Activated CD4-positive, alpha-beta T cell treated with anti-CD3 and anti-CD28 coated beads, Interleukin-2, amount 50 U/mL, for 4 hours (primary cell): ENCODE data around the gene SNX33.
"Not testable (repeated sequence)": the region's sequence is repeated elsewhere in the genome, so short reads cannot be mapped to it uniquely, and the experiment has no call there.

Source experiments
- DNase-seq, 2 experiments: peaks; one replicate each; pipeline ENCODE4 v3.0.0-alpha.2; 2020

SNX33 gene

DNA sequence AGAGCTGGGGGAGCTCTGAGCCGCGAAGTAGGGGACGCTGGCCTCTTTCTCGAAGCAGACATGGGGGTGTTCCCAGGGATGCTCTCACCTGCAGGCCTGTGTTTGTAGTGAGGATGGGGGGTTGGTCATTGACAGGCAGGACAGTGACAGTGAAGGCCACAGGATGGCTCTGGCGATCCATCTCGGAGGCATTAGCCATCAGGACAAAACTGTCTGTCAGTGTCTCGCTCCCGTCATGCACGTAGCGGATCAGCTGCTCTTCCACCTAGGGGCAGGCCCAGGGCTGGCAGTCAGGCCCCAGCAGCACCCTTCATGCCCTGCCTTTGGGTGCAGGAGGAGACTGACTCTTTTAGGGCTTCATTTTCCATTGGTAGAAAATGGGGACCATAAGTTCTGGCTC lies 36.9 kb downstream of the SNX33 start:
- no peak for DNase-seq

DNA sequence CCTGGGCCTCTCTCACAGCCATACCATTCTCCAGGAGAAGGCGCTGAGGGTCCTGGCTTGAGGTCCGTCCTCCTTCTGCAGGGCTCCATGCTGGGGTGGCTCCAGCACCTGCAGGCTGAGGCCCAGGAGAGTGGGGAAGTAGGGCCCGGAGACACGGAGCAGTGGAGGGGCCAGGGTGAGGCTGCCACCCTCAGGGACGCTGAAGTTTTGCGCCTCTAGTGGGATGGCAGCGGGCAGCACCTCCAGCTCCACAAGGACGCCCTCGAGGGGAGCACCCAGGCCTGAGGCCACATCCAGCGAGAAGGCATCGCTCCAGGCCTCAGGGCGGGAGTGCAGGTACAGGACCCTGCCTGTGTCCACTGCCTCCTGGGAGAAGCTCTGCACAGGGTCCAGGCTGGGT lies 37.5 kb downstream of the SNX33 start:
- DNase-seq, result no peak

DNA sequence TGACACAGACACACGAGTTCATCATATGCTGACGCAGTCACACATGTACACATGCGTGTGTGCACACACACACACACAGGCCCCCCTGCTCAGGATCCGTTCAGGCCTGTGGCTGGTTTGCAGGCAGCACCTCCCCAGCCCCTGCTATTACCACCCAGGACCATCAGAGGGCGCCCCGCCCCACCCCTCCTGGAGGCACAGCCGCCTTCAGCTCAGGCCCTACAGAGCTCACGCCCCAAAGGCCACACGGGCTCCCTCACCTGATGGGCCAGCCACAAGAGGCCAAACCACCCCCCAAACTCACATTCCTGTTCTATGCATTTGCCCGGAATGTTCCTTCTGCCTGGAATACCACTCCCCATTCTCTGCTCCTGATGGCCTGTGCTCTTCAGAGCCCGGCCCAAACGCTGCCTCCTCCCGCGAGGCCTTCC lies 38.5 kb downstream of the SNX33 start:
- DNase-seq, result peak; percentile 68 to 75

DNA sequence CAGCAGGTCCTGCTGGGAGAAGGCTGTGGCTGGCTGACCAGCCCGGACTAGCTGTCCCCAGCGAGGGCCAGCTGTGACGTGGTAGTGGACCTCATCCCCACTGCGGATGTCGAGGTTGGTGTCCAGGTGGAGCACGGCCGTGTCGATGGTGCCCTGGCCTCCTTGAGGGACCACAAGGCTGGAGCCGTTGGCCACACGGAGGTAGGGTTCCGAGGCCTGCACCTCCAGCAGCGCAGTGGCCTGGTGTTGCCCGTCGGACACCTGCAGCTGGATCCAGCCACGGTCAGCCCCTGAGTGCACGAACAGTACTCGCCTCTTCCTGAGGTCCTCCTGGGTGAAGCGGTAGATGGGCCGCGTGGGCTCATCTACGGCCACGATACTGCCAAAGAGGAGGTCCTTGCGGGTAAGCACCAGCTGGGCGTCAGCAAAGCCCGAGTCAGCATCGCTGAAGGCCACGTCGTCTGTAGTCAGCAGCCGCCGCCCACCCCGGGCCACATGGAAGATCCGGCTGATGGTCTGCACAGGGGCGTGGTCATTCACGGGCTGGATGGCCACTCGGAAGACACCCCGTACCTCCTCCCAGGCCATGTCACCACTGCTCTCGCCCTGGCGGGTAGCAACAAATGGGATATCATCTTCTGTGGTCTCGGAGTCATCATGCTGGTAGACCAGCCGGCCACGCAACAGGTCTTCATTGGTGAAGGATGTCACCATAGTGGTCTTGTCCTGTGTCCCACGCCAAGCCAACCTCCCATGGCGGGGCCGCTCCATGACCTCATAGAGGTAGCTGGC lies 40.0 kb downstream of the SNX33 start:
- no peak for DNase-seq

DNA sequence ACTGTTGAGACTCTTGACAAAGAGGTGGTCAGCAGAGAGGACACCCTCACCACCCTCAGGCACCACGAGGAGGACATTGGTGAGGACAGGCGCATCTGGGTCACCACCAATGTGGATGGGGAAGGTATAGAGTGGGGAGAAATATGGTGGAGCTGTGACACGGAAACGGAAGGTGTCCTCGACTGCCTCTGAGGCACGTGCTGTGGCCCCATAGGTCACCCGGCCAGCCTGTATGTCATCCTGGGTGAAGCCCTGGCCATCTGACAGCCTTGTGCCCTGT lies 40.5 kb downstream of the SNX33 start:
- DNase-seq, result no peak

DNA sequence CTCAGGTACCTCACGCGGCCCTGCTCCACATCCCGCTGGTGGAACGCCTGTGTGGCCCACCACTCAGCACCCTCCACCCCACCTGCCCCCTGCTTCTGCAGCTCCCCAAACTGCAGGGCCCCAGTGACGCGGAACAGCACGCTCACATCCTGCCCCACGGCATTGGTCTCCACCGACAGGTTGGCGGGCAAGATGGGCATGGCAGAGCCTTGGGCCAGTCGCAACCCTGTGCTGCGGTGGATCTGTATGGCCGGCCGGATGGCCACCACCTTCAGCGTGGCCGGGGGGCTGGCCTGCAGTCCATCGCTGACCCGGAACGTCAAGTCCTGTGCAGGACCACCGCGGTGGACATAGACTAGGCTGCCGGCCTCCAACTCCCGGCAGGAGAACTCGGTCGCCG lies 41.1 kb downstream of the SNX33 start:
- no peak for DNase-seq

DNA sequence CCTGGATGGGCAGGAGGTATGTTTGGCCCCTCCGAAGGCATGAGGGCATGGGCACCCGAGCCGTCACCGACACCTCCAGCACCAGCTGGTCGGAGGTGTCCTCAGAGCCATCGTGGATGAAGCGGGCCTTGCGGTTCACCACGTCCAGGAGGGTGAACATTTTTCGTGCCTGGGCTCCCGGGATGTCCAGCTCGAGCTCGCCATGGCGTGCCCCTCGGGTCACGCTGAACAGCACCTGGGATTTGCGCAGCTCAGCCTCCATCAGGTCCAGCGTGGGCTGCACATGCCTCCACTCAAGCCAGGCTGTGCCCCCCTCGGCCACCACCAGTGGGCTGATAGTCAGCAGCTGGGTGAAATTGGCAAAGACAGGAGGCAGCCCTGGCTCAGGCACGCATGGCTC lies 41.7 kb downstream of the SNX33 start:
- not testable (repeated sequence) for DNase-seq

DNA sequence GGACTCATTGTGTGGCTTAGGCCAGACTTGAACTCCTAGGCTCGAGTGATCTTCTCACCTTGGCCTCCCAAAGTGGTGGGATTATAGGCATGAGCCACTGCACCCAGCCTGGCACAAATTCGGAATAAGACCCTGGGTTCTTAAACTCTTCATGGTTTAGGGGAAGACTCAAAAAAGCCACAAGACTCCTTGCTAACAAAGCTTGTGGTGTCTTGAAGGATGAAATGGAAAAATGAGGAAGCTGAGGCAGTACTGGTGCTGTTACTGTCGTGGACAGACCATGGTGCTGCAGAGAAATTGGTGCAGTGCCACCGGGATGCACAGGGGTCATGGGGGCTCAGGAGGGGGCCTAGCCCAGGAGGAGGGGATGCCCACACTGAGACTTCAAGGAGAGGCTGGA lies 44.6 kb downstream of the SNX33 start:
- DNase-seq, result not testable (repeated sequence)

DNA sequence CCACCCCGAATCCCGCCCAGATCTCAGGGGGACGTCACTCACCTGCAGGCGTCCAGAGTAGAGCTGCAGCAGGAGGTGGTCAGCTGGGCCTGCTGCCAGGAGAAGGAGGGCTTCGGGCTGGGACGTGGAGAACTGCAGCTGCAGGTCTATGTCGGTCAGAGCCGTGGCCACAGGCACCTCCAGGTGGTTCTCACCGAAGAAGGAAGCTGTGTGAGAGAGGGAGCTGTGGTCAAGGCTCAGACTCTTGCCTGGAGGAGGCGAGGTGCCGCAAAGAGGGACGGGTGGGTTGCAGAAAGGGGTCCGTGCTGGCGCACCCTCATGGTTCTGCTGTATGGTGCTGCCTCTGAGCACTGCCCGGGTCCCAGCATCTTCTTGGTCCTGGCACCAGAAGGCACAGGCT lies 45.3 kb downstream of the SNX33 start:
- DNase-seq, result not testable (repeated sequence)

DNA sequence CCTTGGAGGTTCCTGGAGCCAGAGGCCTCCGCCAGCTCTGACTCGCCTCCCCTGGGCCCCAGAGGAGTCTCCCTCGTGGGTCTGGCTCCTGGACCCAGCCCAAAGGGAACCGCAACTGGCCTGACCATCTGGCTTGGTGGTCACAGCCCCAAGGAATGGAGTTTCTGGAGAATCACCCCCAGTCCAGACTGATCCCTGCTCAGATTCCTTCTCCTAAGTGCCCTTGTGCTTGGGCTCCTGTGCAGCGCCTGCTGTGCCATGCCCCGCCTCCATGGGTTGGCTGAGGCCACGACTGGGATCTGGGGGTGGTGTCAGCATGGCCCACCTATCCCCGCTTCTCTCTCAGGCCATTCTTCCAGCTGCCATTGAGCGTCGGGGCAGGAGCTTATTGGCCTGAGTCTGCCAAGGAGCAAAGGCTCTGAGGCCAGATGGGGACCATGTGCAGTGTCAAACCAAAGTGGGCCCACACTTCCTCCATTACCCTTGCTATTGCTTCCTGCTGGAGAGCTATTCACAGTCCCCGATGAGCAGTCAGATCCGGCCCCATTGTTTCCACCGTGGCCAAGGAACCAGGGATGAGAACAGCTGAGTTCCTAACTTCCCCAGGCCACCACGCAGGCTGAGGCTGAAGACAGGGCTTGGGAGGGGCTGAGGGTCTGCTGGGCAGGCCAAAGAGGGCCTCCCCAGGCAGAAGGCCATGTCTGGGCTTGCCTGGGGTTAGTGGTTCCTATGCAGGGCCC lies 46.0 kb downstream of the SNX33 start:
- no peak for DNase-seq

DNA sequence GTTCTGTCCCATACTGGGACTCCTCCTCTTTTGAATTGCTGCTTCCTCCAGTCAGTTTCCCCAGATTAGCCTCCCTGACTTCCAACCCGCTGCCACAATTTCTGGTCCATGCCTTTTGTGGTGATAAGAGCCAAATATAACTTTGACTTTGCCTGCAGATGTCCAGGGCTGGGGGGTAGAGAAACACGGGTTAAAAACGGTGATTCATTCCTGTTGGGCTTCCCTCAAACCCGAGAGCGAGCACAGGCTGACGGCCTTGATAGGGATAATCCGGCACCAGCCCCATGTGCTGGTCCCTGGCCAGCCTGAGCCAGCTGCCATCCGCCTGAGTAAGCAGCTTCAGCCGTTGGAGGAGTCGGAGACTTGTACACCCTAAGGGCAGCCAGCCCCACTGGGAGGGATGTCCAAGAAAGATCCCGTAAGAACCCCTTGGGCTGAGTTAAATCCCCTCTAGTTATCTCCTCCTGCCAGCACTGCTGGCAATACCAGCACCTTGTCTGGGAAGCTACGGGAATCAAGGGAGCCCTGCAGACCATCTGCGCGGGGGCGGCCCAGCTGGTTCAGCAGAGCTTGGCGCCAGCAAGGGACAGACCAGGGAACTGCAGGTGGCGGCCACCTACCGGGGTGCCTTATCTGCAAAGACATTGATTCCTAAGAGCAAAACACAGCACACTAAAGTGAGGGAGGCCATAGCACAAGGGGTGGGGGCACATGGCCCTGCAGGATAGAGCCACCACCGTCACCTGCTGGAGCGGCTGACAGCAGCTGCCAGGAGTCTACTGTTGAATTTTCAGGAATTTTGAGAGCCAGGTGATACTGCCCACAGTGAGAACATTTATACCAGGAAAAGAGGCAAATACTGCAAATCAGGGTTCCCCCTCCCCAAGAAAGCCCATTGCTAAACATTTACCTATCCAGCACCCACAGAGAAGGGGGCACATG lies 46.8 kb downstream of the SNX33 start:
- DNase-seq, result no peak

DNA sequence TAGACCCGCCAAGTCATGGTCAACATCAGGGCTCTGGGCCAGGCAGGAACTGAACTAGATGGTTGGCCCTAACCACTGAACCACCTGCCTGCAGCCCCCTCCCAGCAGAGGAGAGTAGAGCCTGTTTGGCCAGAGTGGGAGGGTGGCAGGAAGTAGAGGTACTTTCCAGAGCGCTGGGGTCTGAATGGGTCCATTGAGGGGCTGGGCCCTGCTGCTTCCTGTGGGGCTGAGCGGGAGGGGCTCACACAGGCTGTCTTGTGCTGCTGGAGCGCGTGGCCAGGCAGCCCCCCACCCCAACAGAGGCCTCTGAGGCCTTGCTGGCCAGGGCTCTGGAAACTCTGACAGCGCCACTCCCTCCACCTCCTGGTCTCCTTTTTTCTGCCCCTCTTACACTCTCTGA lies 47.5 kb downstream of the SNX33 start:
- no peak for DNase-seq

DNA sequence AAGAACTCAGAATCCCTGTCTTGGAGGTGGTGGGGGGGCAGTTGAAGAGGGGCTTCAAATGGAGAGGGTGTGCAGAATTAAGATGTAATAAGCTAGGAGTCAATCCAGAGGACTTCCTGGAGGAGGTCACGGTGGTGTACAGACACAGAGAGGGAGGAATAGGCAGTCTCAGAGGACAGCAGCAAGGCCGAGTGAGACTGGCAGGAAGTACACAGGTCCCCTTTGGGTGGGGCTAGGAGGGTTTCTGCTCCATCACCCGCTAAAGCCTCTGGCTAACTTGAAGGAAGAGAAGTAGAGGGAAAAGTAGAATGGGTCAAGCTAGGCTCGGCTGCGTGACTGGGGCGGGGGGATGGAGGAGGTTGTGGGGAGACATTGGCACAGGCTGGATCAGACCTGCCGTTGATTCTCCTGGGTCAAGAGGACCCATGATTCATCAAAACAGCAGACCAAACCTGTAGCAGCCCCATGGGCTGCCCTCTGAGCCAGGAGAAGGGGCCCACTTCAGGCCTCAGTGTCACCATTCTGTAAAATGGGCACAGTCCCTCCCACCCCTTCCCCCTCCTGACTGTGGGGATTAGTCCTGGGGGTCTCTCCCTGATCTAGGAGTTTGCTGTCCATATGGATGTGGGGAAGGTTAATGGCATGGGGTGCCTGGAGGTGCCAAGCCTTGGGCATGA lies 48.1 kb downstream of the SNX33 start:
- DNase-seq, result no peak

DNA sequence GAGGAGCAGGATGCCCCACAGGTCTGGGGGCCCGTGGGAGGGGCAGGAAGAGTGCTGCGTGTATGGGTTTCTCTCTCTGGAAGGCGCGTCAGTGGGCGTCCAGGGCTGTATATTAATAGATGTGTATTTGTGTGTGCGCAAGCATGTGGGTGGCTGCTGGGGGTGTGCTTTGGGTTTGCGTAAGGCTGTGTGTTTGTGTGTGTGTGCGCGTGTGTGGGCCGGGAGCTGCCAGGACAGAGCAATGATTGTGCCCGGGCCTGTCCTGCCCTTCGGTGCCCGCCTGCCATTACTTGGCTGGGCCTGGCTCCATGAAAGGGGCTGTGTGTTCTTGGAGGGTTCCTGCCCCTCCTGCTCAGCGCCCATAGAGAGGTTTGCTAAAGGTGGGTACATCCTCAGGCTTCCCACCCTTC lies 48.6 kb downstream of the SNX33 start:
- no peak for DNase-seq

DNA sequence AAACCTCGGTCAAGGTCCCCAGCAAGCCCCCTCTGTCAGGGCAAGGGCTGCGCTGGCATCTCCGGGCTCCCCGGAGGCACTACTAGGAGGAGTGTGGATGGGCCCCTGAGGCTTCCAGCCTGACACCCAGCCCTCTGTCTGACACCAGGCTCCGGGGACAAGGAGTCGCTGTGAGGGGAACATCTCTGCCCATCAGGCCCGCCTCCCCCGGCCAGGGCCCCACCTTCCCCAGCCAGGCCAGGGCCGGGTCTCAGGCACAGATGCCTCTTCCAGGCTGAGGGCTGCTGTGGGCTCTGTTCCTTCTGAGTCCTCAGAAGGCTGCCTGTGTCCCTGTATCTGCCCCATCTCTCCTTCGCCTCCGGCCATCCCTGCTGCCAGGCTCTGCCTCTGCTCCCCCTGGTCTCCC lies 49.1 kb downstream of the SNX33 start:
- DNase-seq, result no peak

DNA sequence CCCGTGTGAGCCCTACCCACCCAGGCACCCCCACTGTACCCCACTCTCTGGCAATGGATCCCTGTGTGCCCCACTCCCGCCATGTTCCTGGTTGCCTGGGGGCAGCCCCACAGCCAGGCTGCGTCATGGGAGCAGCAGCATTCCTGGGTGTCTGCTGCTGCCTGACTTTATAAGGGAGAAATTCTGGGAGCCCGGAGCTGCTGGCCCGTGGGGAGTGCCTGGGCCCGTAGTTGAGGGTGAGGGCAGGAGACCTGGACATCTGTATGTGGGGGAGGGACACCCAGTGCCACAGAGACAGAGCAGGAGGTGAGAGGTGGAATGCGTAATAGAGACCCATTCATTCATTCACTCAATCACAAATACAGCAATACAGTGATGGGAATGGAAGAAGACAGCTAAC lies 49.8 kb downstream of the SNX33 start:
- DNase-seq, result no peak

DNA sequence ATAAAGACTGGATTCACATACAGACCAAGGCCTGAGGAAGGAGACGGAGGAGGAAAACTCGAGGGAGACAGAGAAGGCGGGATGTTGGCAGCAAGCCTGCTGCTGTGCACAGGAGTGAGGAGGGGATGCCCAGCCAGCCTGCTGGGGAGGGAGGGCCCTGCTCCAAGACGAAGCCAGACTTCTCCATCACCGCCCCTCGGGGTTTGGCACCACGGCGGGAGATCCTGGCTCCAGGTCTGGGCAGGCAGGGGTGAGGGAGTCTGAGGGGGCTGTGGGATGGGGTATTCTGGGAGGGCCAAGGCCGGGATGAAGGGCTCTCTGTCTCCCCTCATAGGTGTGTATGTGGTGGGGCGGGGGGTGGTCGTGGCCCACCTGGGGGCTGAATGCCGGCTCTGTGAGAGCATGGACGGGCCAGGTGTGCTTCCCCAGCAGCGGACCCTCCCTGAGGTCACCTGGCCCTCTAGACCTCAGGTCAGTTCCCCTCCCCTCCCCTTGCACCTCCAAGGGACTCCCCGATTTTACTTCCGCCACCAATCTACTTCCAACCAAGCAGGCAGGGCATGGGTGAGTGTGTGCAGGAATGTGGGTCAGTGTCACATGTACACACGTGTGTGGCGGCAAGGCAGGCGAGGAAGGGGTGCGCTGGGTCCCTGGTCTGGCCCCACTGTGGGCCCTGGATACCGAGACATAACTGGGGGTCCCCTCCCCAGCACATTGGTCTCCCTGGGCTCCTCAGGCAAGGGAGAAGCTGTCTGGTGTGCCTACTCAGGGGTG lies 50.4 kb downstream of the SNX33 start:
- not testable (repeated sequence) for DNase-seq

DNA sequence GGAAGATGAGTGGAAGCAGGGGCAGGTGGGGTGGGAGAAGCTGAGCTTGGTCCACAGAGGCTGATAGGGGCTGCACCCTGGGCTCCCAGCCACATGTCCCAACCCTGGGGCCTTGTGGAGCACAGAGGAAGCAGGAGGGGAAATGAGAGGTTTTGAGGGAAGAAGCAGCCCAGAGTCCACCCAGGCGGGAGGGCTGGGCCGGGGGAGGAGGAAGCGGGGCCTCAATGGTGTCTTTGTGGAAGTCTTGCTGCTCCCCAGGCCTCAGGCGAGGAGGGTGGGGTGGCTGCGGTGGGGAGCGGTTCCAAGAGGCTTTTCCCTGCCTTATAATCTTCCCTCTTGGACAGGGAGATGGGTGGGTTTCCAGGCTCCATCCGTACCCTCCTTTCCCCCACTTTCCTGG lies 51.8 kb downstream of the SNX33 start:
- DNase-seq, result not testable (repeated sequence)

DNA sequence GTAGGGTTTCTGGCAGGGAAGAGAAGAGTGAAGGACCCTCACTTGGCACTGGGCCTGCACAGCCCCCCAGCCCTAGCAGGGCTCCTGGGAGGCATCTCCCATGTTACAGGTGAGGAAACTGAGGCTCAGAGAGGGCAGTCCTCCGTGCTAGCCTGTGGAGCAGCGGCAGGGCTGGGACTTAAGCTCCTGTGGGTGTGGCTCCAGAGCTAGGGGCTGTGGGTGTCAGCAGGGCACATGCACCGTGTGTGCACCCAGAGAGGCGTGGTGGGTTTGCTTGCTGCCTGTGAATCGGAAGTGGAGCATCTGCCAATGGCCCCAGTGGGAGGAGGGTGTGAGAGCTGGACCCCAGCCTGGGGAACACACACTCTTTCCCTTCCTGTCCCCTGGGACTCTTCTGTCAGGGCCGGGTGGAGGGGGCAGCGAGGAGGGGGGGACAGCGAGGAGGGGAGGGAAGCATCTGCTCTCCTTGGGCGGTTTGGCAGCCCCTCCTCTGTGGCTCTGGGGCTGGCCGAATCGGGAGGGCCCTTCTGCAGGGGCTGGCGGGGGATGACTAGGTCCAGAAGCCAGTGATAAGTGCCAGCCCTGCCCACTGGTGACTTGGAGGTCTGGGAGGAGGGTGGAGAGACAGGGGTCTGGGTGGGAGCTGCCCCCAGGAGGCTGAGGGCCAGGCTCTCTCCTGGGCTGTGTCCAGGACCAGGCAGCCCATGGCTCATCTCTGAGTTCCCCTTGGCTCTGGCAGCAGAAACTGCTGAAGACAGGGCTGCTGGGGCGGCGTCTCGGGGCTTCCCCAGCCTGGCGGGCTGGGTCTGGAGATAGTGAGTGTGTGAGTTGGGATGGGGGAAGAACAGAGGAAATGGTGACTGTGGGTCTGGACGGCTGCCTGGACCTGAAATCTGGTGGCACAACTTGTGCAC lies 52.5 kb downstream of the SNX33 start:
- DNase-seq, result not testable (repeated sequence)

DNA sequence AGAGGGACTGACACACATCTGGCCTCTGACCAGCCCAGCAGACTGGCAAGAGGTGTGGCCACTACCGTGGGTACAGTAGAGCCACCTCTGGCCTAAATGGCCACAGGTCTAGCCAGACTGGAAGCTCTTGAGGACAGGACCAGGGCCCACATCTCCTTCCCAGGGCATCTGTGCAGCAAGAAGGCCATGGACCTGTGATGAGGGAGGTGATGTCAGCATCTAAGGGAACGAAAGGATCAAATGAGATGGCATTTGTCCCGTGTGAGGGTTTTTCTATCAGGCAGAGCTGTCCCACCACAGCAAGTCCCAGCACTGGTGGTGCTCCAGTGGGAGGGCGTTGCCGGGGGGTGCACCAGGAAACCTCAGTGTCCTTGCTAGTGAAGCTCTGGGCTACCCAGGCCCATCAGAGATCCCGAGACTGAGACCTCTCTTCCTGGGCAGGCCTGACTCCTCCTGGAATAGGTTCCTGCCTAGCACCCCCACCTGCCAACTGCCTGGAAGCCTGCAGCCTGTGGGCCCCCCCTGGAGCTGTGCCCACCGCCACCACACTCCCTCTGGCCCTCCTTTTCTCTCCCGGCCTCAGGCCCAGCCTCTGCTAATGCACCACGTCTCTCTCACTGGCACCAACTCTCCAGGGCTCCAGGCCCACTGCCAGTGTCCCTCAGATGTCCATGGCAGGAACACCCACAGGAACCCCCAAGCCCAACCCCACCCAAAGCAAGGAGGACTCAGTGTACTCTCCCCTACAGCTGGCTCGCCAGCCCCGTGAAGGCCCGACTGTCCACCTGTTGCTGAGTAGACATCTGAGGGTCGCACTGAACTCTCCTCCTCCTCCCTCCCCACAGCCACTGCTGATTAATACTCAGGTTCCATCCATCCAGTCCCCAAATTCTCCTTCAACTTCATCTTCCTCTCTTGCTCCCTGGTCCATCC lies 53.6 kb downstream of the SNX33 start:
- DNase-seq, result not testable (repeated sequence)
